ENCODE data around the gene EXOSC7.

EXOSC7 gene

GRCh38 chr3:44999782-45000181 lies 23.7 kb downstream of the EXOSC7 start:
- Mint-ChIP-seq H3K27ac (no peak overlapping the region), H3K9me3 (peaks cover 0 to 2% of the 10 kb centered on the region in 2 donors), H3K4me1 (peaks cover 37% of the 10 kb centered on the region), H3K27me3 (no peaks in the 10 kb centered on the region), H3K4me3 (no peak overlapping the region)
- ATAC-seq: no peak
- DNase-seq: no peak

DNA sequence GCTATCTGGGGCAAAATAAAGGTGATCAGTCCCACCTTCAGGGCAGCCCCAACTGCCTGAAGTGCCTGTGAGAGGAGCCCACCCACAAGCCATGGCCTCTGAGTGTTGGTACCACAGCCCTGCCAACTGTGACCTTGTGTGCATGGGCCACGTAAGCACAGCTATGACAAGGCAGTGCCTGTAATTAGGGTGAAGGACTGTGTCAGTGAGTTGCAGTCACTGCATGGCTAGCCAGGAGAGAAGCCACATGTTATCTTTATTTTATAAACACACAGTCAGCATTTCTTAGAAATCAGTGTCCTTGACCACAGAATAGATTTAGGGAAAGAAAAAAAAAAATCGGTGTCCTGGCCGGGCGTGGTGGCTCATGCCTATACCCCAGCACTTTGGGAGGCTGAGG lies 24.8 kb downstream of the EXOSC7 start:
- Mint-ChIP-seq H3K4me1 (peaks cover 37% of the 10 kb centered on the region), H3K27me3 (no peaks in the 10 kb centered on the region), H3K27ac (no peak overlapping the region), H3K9me3 (peaks cover 0 to 6% of the 10 kb centered on the region in 2 donors), H3K4me3 (no peak overlapping the region)
- DNase-seq: no peak
- no peak for ATAC-seq

DNA sequence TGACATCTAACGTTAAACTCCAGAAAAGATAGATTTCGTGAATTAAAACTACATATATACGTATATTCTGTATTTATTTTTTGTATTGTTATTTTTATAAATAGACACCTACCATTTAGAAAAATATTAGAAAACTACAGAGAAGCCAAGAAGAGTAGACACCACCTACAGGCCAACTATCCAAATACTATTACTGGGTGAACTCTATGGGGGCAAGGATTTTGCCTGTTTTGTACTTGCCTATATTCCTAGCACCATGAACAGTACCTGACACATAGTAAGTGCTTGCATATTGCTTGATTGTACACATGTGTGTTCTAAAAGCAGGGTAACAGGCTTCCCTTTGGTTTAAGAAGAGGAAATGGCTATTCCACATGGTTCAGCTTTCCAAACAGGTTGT lies 25.7 kb downstream of the EXOSC7 start:
- Mint-ChIP-seq H3K9me3 (peaks cover 0 to 6% of the 10 kb centered on the region in 2 donors), H3K27ac (no peak overlapping the region), H3K4me3 (no peak overlapping the region), H3K27me3 (no peaks in the 10 kb centered on the region), H3K4me1 (peaks cover 31% of the 10 kb centered on the region)
- ATAC-seq (no peak), DNase-seq (no peak)

GRCh38 chr3:45002139-45002660 lies 26.2 kb downstream of the EXOSC7 start:
- H3K4me3 Mint-ChIP-seq: no peak overlapping the region
- peaks cover 0 to 6% of the 10 kb centered on the region in 2 donors for H3K9me3 Mint-ChIP-seq
- no peaks in the 10 kb centered on the region for H3K27me3 Mint-ChIP-seq
- no peak for DNase-seq
- H3K4me1 Mint-ChIP-seq: peaks cover 31% of the 10 kb centered on the region
- no peak overlapping the region for H3K27ac Mint-ChIP-seq
- no peak for ATAC-seq

DNA sequence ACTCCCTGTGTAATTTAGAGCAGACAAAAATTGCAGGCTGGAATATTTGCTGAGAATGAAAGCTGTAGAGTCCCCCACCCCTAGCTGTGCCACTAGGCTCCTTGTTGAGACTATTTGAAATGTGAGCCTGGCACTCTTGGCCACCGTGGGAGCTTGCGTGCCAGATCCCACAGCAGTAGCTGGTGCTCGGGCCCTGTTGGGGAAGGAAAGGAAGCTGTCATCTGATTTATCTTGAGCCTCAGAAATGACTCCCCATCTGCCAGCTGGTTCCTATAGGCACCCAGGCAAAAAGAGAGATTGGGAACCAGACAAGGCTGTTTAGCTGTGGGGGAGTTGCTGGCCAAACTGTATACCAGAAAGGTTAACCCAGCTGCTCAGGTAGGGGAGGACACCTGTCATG lies 26.7 kb downstream of the EXOSC7 start:
- ATAC-seq (no peak), DNase-seq (no peak)
- Mint-ChIP-seq H3K4me3 (no peak overlapping the region), H3K27ac (peak overlapping the region in 1 of 2 donors; percentile 21), H3K9me3 (peaks cover 0 to 6% of the 10 kb centered on the region in 2 donors), H3K27me3 (no peaks in the 10 kb centered on the region), H3K4me1 (peaks cover 30% of the 10 kb centered on the region)

GRCh38 chr3:45003406-45003805 lies 27.4 kb downstream of the EXOSC7 start:
- H3K27ac Mint-ChIP-seq: no peak overlapping the region
- peaks cover 26% of the 10 kb centered on the region for H3K4me1 Mint-ChIP-seq
- no peak overlapping the region for H3K4me3 Mint-ChIP-seq
- no peaks in the 10 kb centered on the region for H3K27me3 Mint-ChIP-seq
- no peak for ATAC-seq
- no peak for DNase-seq
- H3K9me3 Mint-ChIP-seq: peaks cover 0 to 6% of the 10 kb centered on the region in 2 donors

DNA sequence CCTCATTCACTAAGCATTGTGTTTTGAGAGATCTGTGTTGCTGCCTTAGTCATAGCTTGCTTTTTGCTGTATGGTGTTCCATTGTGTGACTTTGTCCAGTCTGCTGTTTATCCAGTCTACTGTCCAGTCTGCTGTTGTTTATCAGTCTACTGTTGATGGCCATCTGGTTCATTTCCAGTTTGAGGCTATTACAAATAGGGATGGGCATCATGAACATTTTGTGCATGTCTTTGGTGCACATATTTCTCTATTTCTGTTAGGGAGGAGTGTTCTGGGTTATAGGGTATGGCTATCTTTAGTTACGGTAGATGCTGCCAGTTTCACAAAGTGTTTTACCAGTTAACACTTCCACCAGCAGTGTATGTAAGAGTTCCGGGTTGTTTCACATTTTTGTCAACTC lies 27.8 kb downstream of the EXOSC7 start:
- ATAC-seq (no peak), DNase-seq (no peak)
- Mint-ChIP-seq H3K27ac (no peak overlapping the region), H3K27me3 (no peaks in the 10 kb centered on the region), H3K9me3 (peaks cover 0 to 6% of the 10 kb centered on the region in 2 donors), H3K4me1 (peaks cover 26% of the 10 kb centered on the region), H3K4me3 (no peak overlapping the region)

- Mint-ChIP-seq H3K4me1 (peaks cover 26% of the 10 kb centered on the region), H3K27me3 (no peaks in the 10 kb centered on the region)
Observed at GRCh38 chr3:45007091-45007490, 31.0 kb downstream of the EXOSC7 start.

GRCh38 chr3:45008117-45008516 lies 32.1 kb downstream of the EXOSC7 start:
- ATAC-seq (no peak), DNase-seq (no peak)
- H3K9me3 Mint-ChIP-seq: peaks cover 0 to 6% of the 10 kb centered on the region in 2 donors
- no peak overlapping the region for H3K27ac Mint-ChIP-seq
- peaks cover 21% of the 10 kb centered on the region for H3K4me1 Mint-ChIP-seq
- no peaks in the 10 kb centered on the region for H3K27me3 Mint-ChIP-seq
- no peak overlapping the region for H3K4me3 Mint-ChIP-seq

More at GRCh38 chr3:45007091-45007490, 31.0 kb downstream of the EXOSC7 start:
- Mint-ChIP-seq H3K4me3 (no peak overlapping the region), H3K27ac (peak overlapping the region; percentile 72 to 81), H3K9me3 (peaks cover 0 to 6% of the 10 kb centered on the region in 2 donors)
- DNase-seq (no peak), ATAC-seq (no peak)

DNA sequence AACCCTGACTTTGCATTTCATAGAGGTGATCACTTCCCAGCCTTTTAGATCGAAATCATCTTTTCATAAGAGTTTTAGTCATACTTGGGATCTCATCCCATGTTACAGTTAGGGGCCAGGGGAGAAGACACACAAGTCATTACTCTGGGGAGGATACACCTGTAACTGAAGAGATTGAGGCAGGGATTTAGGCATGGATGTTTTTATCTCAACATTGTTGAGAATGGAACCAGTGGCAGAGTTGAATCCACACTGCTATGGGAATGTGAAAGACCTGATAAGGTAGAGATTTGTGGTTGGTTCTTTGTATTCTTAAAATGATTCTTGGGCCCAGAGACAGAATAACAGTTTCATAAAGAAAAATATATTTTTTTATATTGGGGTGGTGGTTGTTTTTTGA lies 33.8 kb downstream of the EXOSC7 start:
- ATAC-seq: no peak
- H3K4me1 Mint-ChIP-seq: peaks cover 18% of the 10 kb centered on the region
- H3K4me3 Mint-ChIP-seq: no peak overlapping the region
- no peak for DNase-seq
- H3K9me3 Mint-ChIP-seq: peaks cover 0 to 3% of the 10 kb centered on the region in 2 donors
- H3K27me3 Mint-ChIP-seq: no peaks in the 10 kb centered on the region
- H3K27ac Mint-ChIP-seq: no peak overlapping the region

DNA sequence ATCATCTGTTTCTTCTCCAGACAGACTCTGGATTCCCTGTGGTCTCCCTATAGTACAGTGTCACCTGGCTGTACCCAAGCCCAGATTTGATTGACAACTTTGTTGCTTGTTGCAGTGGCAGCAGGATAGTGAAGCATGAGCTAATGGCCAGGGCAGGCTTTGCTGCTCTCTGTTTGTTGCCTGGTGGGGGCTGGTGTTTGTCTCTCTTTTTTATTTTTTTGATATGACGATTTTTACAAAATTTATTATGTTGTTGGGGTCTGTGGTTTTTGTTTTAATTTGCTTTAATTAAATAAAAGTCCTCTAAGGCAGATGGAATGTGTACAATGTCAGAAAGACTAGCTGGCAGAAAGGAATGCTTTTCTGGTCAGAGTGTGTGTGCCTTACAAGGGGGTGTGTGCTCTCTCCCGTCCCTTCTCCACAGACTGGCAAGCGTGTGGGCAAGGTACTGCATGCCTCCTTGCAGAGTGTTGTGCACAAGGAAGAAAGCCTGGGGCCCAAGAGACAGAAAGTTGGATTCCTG lies 34.8 kb downstream of the EXOSC7 start:
- H3K4me3 Mint-ChIP-seq: no peak overlapping the region
- ATAC-seq (no peak), DNase-seq (no peak)
- peaks cover 8% of the 10 kb centered on the region for H3K4me1 Mint-ChIP-seq
- no peak overlapping the region for H3K27ac Mint-ChIP-seq
- H3K9me3 Mint-ChIP-seq: no peaks in the 10 kb centered on the region
- H3K27me3 Mint-ChIP-seq: no peaks in the 10 kb centered on the region

- H3K27me3 Mint-ChIP-seq: no peaks in the 10 kb centered on the region
- ATAC-seq (no peak), DNase-seq (no peak)
- peaks cover 4% of the 10 kb centered on the region for H3K4me1 Mint-ChIP-seq
- no peak overlapping the region for H3K27ac Mint-ChIP-seq
- H3K9me3 Mint-ChIP-seq: no peaks in the 10 kb centered on the region
- no peak overlapping the region for H3K4me3 Mint-ChIP-seq
Observed at GRCh38 chr3:45011756-45012508, 35.9 kb downstream of the EXOSC7 start.

- Mint-ChIP-seq H3K27me3 (no peaks in the 10 kb centered on the region), H3K27ac (no peak overlapping the region), H3K4me1 (no peaks in the 10 kb centered on the region), H3K9me3 (no peaks in the 10 kb centered on the region), H3K4me3 (no peak overlapping the region)
- ATAC-seq (no peak), DNase-seq (no peak)
Observed at GRCh38 chr3:45012577-45012976, 36.5 kb downstream of the EXOSC7 start.

GRCh38 chr3:45016916-45017315 lies 40.9 kb downstream of the EXOSC7 start:
- peaks cover 23% of the 10 kb centered on the region for H3K4me1 Mint-ChIP-seq
- H3K4me3 Mint-ChIP-seq: no peak overlapping the region
- ATAC-seq (no peak), DNase-seq (no peak)
- no peaks in the 10 kb centered on the region for H3K27me3 Mint-ChIP-seq
- H3K9me3 Mint-ChIP-seq: no peaks in the 10 kb centered on the region
- no peak overlapping the region for H3K27ac Mint-ChIP-seq

GRCh38 chr3:45017821-45018220 lies 41.8 kb downstream of the EXOSC7 start:
- Mint-ChIP-seq H3K27me3 (no peaks in the 10 kb centered on the region), H3K4me1 (peaks cover 23% of the 10 kb centered on the region), H3K9me3 (no peaks in the 10 kb centered on the region), H3K4me3 (no peak overlapping the region), H3K27ac (no peak overlapping the region)
- DNase-seq (no peak), ATAC-seq (no peak)

GRCh38 chr3:45020534-45020933 lies 44.5 kb downstream of the EXOSC7 start:
- DNase-seq (no peak), ATAC-seq (peak; percentile 33)
- Mint-ChIP-seq H3K27me3 (no peaks in the 10 kb centered on the region), H3K4me1 (peaks cover 23% of the 10 kb centered on the region), H3K27ac (no peak overlapping the region), H3K4me3 (no peak overlapping the region), H3K9me3 (no peaks in the 10 kb centered on the region)
